Activated T-helper 9 cell treated with anti-CD3 and anti-CD28 coated beads, Interleukin-2, amount 50 U/mL, for 16 hours (primary cell): ENCODE data around the gene ZNF865.

Experiments
- DNase-seq: peaks from one replicate; pipeline ENCODE4 v3.0.0-alpha.2; 2020; ENCODE audit warnings: low read depth

ZNF865 gene

GRCh38 chr19:55645512-55645881 lies 40.0 kb downstream of the ZNF865 start:
- DNase-seq: no peak

DNA sequence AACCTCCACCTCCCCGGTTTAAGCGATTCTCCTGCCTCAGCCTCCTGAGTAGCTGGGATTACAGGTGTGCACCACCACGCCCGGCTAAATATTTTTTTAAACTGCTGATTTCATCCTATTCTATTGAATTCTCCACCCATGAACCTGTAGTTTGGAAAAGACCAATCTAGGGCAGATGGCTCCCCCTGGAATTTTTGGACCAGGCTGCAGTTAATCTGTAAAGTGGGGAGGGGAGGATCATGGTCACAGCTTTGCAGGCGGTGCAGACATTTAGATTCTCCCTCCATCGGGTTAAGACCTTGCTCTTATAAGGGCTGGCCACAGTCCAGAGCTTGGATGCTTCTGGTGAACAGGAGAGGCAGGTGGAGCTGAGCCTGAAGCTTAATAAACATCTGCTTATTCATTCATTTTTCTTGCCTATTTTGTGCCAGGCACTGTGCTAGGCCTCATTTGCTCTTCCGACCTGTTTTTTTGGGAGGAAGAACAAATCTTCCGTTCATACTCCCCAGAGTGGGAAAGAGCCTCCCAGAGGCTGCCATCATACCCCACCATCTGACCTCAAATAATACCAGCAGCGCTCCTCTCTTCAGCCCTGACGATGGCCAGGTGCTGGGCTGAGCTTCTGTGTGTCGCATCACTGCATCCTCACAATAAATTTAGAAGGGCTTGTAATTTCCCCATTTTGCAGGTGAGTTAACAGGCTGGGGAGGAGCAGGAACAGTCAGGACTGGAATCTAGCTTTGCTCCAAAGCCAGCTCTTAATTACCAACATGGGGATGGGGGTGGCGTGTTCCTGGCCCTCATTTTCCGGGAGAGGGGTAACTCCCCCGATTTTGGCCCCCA lies 41.7 kb downstream of the ZNF865 start:
- DNase-seq: no peak

GRCh38 chr19:55647732-55648584 lies 42.5 kb downstream of the ZNF865 start, which contains the start of gene CCDC106:
TSS of gene CCDC106 (plus strand) at chr19:55648212. CDS start at chr19:55649047, 835 bp downstream.
- DNase-seq: no peak

- no peak for DNase-seq
These were observed 43.3 kb downstream of the ZNF865 start for GRCh38 chr19:55648585-55649267.

DNA sequence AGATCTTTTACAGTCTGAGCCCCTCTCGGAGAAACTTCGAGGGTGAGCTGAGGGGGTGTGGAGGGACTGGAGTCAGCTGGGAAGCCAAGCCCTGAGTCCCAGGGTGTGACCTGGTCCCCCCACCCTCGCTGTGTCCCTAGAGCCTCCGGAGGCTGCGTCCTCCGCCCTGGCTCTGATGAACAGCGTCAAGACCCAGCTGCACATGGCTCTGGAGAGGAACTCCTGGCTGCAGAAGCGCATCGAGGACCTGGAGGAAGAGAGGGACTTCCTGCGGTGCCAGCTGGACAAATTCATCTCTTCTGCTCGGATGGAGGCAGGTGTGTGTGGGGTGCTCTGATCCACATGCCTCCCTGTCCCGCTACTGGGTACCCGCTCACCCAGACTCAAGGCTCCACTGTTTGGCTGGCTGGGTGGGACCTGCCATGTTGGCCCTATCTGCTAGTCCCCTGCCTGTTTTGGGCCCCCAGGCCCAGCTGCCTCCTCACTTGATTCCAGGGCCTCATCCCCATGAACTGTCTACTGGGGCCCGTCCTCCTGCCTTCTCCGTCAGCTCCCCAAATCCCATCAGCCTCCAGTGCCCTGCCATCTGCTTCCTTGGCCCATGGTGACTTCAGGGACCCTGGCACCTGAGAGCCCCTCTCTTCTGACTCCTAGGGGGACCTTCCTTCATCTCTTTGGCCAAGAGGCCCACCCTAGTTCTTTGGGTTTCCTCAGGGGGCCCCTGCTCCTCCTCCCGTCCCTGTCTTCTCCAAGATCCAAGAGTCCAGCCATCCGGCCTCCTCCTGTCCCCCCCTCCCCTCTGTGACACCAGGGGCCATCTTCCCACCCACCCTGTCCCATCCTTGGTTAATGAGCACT lies 44.0 kb downstream of the ZNF865 start:
- no peak for DNase-seq

DNA sequence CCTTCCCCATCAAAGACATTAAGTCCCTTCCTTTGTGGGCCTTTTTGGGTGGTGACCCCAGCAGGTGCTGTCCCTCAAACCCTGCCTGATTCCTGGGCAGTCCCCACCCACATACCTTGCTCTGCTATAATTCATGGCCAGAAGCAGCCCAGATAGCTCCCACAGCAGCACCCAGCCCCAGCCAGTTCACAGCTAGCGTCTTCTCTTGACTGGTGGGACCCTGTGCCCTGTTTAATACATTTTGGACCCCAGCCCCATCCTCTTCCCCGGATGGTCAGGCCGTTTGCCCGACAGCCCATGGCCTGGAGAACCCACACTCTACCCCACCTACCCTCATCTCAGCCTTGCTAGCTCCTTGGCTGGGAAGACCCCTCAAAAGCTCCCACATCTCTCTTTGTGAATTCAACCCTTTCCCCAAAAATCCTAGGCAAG lies 44.7 kb downstream of the ZNF865 start:
- DNase-seq: no peak

DNA sequence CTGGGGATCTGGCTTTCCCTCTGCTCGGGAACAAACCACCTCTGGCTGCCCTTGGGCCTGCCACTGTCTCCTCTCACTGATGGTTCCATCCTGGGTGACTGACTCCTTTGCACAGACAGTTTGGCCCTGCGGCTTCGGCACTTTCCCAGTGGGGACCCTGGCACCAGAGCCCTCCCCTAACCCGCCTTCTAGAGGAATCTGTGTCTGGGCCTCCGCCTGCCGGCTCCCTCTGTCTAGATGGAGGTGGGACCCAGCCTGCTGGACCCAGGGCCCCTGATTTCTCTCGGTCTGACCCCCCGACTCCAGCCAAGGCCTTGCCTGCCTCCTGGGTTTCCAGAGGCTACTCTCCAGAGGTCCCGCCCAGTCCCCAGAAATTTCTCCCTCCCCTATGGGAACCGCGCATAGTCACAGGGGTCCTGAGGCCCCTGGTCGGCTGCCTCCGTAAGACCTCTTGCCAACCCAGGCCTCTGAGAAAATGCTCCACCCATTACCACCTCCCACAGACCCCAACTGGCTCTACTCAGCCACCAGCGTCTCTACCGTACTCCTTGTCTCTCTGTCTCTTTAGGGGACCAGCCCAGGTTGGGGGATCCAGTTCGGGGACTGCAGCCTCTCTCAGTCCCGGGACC lies 45.3 kb downstream of the ZNF865 start:
- DNase-seq: no peak

- no peak for DNase-seq
These were observed 45.8 kb downstream of the ZNF865 start for GRCh38 chr19:55651236-55651635.

DNA sequence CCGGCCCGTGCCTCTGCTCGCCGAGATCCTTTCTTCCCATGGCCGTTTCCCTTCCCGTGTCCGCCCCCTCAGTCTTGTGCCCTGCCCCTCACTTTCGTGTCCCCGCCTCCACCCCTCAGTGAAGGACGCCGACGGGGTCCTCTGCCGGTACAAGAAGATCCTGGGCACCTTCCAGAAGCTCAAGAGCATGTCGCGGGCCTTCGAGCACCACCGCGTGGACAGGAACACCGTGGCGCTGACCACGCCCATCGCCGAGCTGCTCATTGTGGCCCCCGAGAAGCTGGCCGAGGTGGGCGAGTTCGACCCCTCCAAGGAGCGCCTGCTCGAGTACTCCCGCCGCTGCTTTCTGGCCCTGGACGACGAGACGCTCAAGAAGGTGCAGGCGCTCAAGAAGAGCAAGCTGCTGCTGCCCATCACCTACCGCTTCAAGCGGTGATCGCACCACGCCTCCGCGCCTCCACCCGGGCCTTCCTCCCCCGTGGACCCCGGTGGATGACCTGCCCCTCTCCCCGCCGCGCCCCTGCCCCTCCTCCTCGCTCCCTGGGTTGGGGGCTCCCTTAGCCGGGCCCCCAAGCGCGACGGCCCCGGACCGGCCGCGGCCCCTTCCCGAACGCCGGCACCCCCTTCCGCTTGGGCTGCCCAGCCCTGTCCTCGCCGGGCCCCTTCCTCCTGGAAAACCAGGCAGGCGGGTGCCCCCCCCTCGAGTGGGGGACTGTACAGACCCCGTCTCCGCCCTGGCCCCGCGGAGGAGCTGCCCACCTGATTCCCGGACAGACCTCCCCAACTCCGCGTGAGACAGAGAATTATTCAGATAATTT lies 47.1 kb downstream of the ZNF865 start:
- no peak for DNase-seq

DNA sequence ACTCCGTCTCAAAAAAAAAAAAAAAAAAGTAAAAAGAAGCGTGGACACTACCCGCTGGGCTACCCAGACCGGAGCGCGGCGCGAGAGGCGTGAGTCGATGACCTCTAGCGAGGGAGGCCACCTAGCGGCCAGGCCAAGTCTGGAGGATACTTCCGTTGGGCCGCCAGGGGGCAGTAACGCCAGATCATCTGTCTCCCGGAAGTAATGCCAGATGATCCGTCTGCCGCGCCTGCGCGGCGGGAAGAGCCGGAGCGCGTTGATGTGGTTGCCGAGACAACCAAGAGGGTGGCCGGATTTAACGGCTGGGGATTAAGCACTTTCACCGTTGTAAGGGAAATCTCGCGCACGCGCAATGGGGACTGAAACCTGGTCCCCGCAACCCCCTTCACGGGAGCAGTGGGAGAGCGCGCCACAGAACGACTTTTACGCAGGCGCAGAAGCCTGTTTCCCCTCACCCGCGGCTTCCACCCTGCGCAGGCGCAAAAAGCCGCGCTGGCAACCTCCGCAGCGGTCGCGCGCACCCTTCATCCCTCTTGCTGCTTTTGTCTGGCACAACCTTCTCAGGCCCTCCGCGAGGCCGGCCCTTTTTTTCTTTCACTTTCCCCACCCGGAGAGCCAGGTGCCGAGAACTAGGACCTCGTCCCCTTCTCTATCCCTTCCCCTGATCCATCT lies 48.3 kb downstream of the ZNF865 start:
- DNase-seq: peak; percentile 99

GRCh38 chr19:55654323-55654867 lies 48.9 kb downstream of the ZNF865 start:
- peak; percentile 96 for DNase-seq

DNA sequence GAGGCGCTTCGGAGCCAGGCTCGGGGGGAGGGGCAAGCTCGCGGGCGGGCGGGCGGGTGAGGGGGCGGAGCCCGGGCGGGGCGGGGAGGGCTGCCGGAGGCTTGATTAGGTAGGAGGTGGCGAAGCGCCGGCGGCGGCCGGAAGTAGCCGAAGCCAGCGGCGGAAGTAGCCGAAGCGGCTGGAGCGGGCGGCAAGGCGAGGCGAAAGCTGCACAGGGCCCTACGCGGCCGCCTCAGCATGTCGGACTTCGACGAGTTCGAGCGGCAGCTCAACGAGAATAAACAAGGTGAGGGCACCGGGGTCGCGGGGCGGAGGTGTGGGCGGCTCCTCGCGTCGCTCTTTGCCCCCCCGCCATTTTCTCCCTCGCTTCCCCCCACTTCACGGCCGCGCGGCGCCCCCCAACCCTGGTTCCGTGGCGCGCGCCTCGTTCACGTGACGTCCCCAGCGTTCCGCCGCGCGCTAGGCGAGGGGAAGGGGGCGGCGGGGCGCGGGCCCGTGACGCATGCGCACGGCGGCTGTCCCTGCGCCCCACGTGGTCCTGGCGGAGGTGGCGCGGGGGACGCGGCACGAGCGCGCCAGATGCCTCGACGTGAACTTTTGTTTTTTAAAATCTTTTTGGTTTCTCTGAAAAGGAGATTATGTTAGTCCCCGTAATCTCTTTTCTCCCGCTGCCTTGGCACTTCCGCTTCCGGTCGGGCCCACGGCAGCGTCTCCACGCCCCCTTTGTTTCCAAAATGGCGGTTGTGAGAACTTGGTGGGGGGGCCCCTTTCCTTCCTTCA lies 49.6 kb downstream of the ZNF865 start, which contains the start of gene U2AF2:
Gene U2AF2, plus strand, starts transcription at position 168 of the 780 bp plus-strand sequence. Its CDS starts 70 bp downstream, at position 238.
- peak; percentile 93 for DNase-seq

DNA sequence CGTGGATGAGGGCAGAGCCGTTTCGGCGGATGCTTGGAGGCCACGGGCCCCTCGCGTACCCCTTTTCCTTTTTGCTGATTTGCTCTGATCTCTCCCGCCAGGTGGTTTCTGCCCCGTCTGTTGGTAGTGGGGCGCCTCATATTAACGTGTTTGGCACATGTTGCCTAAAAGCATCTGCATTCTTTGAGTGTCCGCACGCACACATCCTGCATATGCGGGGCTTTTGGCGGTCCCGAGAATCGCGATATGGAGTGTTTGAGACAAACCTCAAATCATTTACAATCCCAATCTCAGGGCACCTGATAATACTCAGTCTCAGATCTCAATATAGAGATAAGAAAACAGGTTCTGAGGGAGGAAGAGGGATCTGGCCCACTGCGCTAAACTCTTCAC lies 50.2 kb downstream of the ZNF865 start:
- DNase-seq: no peak

DNA sequence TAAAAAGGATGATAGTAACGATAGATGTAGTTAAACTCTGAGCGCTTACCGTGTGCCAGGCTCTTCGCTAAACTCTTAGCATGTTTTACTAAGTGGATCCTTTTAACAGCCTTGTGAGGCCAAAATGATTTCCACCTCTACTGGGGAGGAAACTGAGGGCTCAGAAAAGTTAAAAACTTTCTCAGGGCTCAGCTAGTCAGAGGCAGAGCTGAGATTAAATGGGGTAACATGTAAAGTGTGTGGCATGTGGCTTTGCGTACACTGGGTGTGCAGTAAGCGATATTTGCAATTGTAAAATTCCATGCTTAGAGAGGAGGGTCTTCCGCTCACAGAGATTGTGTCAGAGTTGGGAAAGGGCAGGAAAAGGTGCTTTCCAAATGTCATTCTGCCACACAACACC lies 51.1 kb downstream of the ZNF865 start:
- no peak for DNase-seq

GRCh38 chr19:55656988-55657747 lies 51.7 kb downstream of the ZNF865 start:
- DNase-seq: no peak

- DNase-seq: no peak
These were observed 53.5 kb downstream of the ZNF865 start for GRCh38 chr19:55658846-55659459.

DNA sequence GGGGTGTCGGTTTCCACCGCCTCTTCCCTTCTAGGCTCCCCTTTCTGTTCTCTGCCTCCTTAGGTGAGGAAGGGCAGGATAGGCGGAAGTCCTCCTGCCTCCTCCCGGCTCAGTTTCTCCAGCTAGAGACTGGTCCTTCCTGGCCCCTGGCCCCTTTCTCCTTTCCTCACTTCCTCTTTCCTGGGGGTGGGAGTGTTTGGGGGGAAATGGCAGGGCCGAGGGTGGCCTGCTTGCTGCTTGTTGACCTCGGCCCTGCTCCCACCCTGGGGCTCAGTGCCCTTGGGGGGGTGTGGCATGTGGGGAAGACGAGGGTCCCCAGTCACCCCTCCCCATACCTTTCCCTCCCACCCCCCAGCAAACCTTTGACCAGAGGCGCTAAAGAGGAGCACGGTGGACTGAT lies 54.4 kb downstream of the ZNF865 start:
- no peak for DNase-seq
